ENCODE results near the gene ABCC8. TPM values are rescaled to one million over a fixed set of nuclear protein-coding genes. Genes with fewer than 3 reads are reported as not detected.

Gene ABCC8
- total RNA-seq, 4 donors from 2014 or later = under 0.01 TPM; not detected in 3

DNA sequence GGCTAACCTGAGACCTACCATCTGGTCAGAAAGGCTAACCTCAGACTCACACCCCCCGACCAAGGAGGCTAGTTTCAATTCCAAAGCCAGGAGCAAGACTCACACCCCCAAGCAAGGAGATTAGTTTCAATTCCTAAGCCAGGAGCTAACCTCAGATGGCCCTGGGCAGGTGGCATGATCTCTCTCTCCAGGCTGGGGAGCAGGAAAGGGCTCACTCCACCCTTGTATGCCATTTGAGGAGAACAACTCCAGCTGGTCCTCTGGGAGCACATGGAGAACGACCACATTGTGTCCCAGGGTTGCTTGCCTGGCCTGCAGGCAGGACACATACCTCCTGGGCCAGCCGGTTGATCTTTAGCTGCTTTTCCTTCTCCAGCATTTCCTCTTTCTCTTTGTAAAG lies 34.9 kb upstream of the ABCC8 start:
- intact Hi-C loops (cut with DNase I) = no loop called here
- TF ChIP-seq POLR2A (IDR thresholded peaks at IDR 0.05) = no peak
- TF ChIP-seq, protein P1, sequence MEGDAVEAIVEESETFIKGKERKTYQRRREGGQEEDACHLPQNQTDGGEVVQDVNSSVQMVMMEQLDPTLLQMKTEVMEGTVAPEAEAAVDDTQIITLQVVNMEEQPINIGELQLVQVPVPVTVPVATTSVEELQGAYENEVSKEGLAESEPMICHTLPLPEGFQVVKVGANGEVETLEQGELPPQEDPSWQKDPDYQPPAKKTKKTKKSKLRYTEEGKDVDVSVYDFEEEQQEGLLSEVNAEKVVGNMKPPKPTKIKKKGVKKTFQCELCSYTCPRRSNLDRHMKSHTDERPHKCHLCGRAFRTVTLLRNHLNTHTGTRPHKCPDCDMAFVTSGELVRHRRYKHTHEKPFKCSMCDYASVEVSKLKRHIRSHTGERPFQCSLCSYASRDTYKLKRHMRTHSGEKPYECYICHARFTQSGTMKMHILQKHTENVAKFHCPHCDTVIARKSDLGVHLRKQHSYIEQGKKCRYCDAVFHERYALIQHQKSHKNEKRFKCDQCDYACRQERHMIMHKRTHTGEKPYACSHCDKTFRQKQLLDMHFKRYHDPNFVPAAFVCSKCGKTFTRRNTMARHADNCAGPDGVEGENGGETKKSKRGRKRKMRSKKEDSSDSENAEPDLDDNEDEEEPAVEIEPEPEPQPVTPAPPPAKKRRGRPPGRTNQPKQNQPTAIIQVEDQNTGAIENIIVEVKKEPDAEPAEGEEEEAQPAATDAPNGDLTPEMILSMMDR (IDR thresholded peaks at IDR 0.05) = no peak
- Histone ChIP-seq H3K36me3 (no peaks in the 10 kb centered on the region), H3K27me3 (peaks cover 0 to 19% (median 0%) of the 10 kb centered on the region in 4 donors), H3K4me3 (no peak overlapping the region), H3K9me3 (no peaks in the 10 kb centered on the region), H3K27ac (no peak overlapping the region), H3K4me1 (no peaks in the 10 kb centered on the region)
- 29 to 62% methylated on average over 2 to 3 of the region's 3 CpGs for WGBS, 2 donors
- DNase-seq = no peak

DNA sequence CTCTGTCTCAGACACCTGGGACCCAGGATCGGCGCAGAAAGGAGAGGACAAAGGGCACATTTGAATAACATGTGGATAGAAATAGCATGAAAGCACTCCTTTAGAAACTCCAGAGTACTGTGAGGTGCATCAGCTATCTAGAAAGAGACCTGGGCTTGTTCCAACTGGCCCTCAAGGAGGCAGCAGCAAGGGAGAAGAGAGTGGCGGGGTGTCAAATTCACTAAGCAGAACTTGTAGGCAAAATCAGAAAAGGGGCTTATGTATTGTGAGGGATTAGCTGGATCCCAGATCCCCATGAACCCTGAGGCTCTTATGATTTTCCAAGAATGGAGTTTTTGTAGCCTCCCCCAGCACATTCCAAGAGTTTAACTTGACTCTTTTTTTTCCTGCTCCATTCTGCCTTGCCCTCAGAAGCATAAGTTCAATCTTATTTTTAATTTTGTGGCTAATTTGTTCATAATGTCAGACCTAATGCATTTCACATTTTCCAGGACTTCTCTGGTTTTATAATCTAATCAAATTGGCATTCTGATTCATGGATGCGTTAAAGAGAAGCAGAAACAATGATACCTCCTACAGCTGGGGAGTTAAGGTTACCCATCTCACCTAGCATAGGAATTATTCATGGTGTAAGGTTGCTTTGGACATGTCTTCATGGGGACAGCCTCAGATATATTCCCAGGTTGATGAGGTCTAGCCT lies 34.0 kb upstream of the ABCC8 start:
- 27 to 66% methylated on average over 4 of the region's 4 CpGs for WGBS, 2 donors
- no peaks in the 10 kb centered on the region for H3K9me3 ChIP-seq
- H3K4me3 ChIP-seq = no peak overlapping the region
- TF ChIP-seq, protein P1 (IDR thresholded peaks at IDR 0.05) = no peak
- no peak for TF ChIP-seq POLR2A (IDR thresholded peaks at IDR 0.05)
- peaks cover 0 to 19% (median 0%) of the 10 kb centered on the region in 4 donors for H3K27me3 ChIP-seq
- H3K27ac ChIP-seq = no peak overlapping the region
- intact Hi-C loops (cut with DNase I) = no loop called here
- H3K36me3 ChIP-seq = no peaks in the 10 kb centered on the region
- no peaks in the 10 kb centered on the region for H3K4me1 ChIP-seq
- no peak for DNase-seq

DNA sequence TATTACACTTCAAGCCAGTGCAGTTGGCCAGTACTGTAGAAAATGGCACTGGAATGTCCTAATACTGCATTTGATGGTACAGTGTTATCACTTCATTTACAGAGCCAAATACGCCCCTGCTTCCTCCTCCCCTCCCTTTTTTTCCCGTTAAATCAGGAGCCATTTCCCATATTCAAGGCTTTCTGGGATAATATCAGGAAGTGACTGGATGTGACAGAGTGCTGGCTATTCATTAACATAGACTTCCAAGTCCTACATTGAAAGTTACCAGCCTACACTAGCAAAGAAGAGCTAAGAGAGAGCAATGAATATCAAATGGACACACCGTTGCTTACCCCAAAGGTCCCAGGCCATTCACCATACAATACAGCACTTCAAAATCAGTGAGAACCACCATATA lies 32.1 kb upstream of the ABCC8 start:
- H3K4me1 ChIP-seq = no peaks in the 10 kb centered on the region
- no peaks in the 10 kb centered on the region for H3K36me3 ChIP-seq
- no peak for DNase-seq
- no peak for TF ChIP-seq POLR2A (IDR thresholded peaks at IDR 0.05)
- TF ChIP-seq, protein P1 (IDR thresholded peaks at IDR 0.05) = no peak
- H3K27me3 ChIP-seq = peaks cover 0 to 19% (median 0%) of the 10 kb centered on the region in 4 donors
- no peaks in the 10 kb centered on the region for H3K9me3 ChIP-seq
- intact Hi-C loops (cut with DNase I) = loop anchor here (10.0 kb wide), 1 partner anchor 284 kb away; no protein-coding TSS in a partner anchor
- H3K4me3 ChIP-seq = no peak overlapping the region
- 32 to 52% methylated on average over 3 of the region's 3 CpGs for WGBS, 2 donors
- H3K27ac ChIP-seq = no peak overlapping the region

DNA sequence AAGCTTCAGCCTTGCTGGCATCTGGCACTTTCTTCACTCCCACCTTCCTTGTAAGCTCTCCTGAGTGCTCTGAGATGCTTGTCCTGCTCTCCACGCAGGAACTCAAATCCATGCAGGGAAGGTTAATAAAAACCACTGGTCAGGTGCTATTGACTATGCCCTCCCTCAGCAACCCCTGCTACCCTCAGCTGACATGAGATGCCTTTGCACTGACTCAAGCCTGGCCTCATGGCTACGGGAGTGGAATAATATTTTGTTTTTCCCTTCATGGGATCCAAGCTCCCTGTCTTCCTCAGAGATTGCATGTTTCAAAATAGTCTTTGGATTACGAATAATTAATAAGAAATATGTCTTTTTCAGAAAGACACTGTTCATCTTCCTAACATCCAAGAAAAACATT lies 31.7 kb upstream of the ABCC8 start:
- WGBS, 2 donors = 50 to 54% methylated on average over 3 of the region's 3 CpGs
- TF ChIP-seq, protein P1 (IDR thresholded peaks at IDR 0.05) = no peak
- TF ChIP-seq POLR2A (IDR thresholded peaks at IDR 0.05) = no peak
- H3K4me3 ChIP-seq = no peak overlapping the region
- no peaks in the 10 kb centered on the region for H3K4me1 ChIP-seq
- no peak overlapping the region for H3K27ac ChIP-seq
- no peak for DNase-seq
- no peaks in the 10 kb centered on the region for H3K9me3 ChIP-seq
- H3K27me3 ChIP-seq = peaks cover 0 to 19% (median 0%) of the 10 kb centered on the region in 4 donors
- intact Hi-C loops (cut with DNase I) = loop anchor here (10.0 kb wide), 1 partner anchor 284 kb away; no protein-coding TSS in a partner anchor
- no peaks in the 10 kb centered on the region for H3K36me3 ChIP-seq

DNA sequence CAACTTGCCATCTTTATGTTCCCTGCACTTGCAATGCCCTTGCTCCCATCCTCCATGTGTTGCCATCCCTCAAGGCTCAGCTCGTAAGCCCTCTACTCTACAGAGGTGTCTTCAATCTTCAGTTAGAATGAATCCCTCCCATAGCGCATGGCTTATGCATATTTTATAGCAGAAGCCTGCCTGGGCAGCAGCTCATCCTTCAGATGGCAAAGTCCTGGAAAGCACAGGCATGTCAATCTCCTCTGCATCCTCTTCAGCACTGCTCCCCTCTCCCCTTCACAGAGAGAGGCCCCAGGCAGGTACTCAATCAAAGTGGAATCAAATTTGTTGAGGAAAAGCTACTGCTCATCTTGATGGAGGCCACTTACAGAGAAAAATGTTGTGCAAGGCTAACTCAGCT lies 31.1 kb upstream of the ABCC8 start:
- no peaks in the 10 kb centered on the region for H3K36me3 ChIP-seq
- H3K4me3 ChIP-seq = no peak overlapping the region
- no peaks in the 10 kb centered on the region for H3K9me3 ChIP-seq
- H3K4me1 ChIP-seq = no peaks in the 10 kb centered on the region
- no peak for DNase-seq
- 80 to 82% methylated on average over 1 to 2 of the region's 2 CpGs for WGBS, 2 donors
- H3K27ac ChIP-seq = no peak overlapping the region
- no peak for TF ChIP-seq POLR2A (IDR thresholded peaks at IDR 0.05)
- TF ChIP-seq, protein P1 (IDR thresholded peaks at IDR 0.05) = no peak
- H3K27me3 ChIP-seq = peaks cover 0 to 18% (median 0%) of the 10 kb centered on the region in 4 donors
- intact Hi-C loops (cut with DNase I) = loop anchor here (10.0 kb wide), 1 partner anchor 283 kb away; no protein-coding TSS in a partner anchor
